PFSK-1 (cell line): ENCODE data around the gene KIF22.

Source experiments
- REST ChIP-seq, 2 experiments: IDR thresholded peaks; 2 replicates each; pipeline versions ENCODE4 v1.6.1 to v1.8.0; 2011 to 2012; ENCODE audit warnings: low read depth in 2 of 2, low read length in 2 of 2, control low read depth in 1 of 2, inconsistent platforms in 1 of 2, mild to moderate bottlenecking in 1 of 2, moderate library complexity in 1 of 2; ENCODE audit not compliant: insufficient read depth in 1 of 2
- SIN3A ChIP-seq: IDR thresholded peaks from 2 replicates; pipeline ENCODE4 v1.6.1; 2012; ENCODE audit warnings: mild to moderate bottlenecking, low read length, moderate library complexity, borderline replicate concordance; ENCODE audit not compliant: insufficient read depth
- TAF1 ChIP-seq: IDR thresholded peaks from 2 replicates; pipeline ENCODE4 v1.6.1; 2012; ENCODE audit warnings: low read length, control low read depth, borderline replicate concordance; ENCODE audit not compliant: insufficient read depth

GRCh38 chr16:29809031-29809747 is 18.6 kb downstream of the KIF22 start:
- TF ChIP-seq REST (IDR thresholded peaks at IDR 0.05; ENCODE audit: insufficient read depth in 1 of 2, low read depth in 2 of 2, low read length in 2 of 2) (no peak), TAF1 (no peak), SIN3A (no peak)
